Suprapubic skin (tissue), 3 donors: ENCODE measurements around the gene RAP1B.

Source experiments
- CTCF ChIP-seq, 2 donors: fragments of 200-600 bp in 1 of 2; fragments of 450-650 bp in 1 of 2; sonication (generic) in 1 of 2; IDR thresholded peaks; one replicate each; pipeline ENCODE4 v1.5.1; 2016 to 2019; ENCODE audit warnings: antibody characterized with exemption in 2 of 2, mild to moderate bottlenecking in 1 of 2, moderate library complexity in 1 of 2
- EP300 ChIP-seq: sonication (generic); formaldehyde crosslinking; IDR thresholded peaks from one replicate; pipeline ENCODE4 v1.6.1; 2017; ENCODE audit warnings: antibody characterized with exemption

- no peak for TF ChIP-seq CTCF (IDR thresholded peaks at IDR 0.05)
- TF ChIP-seq EP300: no peak
These were observed 28.8 kb upstream of the RAP1B start for GRCh38 chr12:68581926-68582325.
